HG03520 (cell line): ENCODE measurements around the gene RASA3.
"Not testable (repeated sequence)": the region's sequence is repeated elsewhere in the genome, so short reads cannot be mapped to it uniquely, and the experiment has no call there.

Experiments used
- ATAC-seq: cut with Tn5 transposase; IDR thresholded peaks from one replicate; pipeline ENCODE4 v1.9.1; 2021; ENCODE audit warnings: mild to moderate bottlenecking, moderate library complexity; ENCODE audit not compliant: unreplicated experiment

The RASA3 gene

DNA sequence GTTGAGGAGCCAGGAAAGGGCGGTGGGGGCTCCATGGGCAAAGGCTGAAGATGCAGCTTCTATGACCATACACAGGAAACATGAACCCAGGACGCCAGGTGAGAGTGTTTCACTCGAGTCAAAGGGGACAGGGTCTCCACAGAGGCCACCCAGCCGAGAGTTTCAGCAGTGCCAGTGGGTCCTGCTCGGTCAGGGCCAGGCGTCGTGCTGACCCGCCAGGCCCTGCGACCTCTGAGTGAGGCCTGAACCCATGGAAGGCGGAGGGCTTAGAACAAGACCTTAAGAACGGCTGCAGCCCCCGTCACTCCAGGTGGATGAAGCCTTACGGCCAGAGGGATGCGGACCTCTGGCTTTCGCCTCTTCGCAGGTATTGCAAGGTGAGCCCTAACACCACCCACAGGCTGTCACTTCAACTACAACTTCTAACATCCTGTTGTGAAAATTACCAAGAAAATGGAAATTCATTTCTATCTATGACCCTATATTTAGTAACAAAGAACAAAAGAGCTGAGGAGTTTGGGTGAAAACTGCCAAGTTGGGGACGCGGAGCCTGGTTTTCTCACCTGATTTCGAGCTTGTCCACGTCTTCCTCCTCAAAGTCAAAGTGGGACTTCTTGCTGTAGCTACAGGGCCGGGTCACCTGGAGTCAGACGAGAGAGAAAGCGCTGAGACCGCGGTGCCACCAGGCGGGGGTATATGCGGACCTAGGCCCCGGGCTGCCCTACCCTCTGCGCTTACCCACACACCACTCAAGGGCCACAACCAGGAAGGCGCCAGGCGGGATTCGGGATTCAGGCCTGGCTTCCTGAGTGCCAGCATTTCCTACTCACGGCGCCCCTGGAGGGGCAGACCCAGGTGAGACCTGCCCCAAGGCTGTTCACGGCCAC lies 108.5 kb downstream of the RASA3 start:
- no peak for ATAC-seq

DNA sequence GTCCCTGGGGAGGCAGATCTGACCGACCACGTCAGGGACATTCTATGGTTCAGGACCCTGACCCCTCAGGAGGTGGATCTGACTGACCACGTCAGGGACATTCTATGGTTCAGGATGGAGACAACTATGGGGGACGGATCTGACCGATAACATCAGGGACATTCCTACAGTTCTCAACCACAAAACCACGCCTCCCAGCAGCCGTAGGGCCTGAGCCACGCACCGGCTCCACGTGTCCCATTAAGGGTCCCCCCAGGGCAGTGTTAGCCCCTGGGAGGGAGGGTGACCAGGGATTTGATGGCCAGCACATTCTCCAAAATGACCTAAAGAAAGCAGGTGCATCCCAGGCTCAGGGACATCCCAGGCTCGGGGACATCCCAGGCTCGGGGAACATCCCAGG lies 109.5 kb downstream of the RASA3 start:
- ATAC-seq = no peak

GRCh38 chr13:114022309-114022669 lies 110.1 kb downstream of the RASA3 start:
- no peak for ATAC-seq

DNA sequence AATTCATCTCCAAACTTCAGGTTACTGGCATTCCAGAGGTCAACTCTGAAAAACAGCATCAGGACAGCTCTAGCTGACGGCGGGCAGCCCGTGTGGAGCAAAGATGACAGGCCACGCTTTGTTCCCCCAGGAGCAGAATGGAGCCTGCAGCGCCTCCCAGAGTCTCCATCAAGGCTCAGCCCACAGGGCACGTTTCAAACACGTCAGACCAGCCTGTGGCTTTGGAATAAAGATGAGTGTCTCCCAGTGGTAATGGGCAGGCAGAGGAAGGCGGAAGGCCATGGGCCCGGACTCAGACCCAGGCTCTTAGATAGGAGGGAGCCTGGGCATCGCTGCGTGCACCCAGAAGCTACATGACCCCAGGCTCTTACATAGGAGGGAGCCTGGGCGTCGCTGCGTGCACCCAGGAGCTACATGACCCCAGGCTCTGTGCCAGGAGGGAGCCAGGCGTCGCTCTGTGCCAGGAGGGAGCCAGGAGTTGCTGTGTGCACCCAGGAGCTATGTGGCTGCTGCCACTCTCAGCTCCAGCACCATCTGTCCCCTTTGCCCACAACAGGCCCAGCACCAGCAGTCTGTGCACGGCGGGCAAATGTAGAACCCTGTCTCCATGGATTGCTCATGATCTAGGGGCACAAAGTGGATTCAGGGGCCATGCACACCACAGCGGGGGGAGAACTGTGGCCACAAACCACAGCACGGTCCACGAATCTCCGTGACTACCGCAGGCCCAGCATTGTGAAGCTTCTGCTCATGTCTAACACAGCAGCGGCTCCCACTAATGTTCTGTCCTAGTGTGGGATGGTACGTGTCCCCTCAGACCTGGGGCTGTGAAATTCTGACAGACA lies 110.7 kb downstream of the RASA3 start:
- no peak for ATAC-seq

DNA sequence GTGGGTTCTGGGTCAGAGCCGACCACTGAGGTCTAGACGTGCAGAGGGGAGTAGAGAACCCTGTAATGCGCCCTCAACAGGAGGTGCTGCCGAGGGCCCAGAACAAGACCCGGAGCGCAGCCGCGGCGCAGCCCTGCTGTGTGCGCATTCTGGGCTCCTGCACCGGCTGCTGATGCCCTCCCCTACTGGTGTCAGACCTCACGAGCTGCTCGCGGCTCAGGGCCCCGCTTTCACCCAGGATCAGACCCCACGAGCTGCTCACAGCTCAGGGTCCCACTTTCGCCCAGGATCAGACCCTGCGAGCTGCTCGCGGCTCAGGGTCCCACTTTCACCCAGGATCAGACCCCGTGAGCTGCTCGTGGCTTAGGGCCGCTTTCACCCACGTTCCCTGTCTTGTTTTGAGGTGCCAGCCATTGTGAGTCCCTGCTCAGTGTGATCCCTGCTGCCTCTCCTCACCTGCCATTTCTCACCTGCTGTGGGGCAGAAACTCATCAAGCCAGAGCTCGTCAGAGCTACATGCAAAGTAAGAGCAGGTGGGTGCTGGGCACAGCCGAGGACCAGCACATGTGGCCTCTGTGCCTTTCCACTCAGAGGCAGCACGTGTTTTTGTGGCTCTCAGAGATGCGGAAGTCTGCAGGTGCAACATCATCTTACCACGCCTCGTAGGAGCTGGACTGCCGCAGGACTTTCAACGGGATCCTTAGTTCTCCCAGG lies 111.5 kb downstream of the RASA3 start:
- no peak for ATAC-seq

DNA sequence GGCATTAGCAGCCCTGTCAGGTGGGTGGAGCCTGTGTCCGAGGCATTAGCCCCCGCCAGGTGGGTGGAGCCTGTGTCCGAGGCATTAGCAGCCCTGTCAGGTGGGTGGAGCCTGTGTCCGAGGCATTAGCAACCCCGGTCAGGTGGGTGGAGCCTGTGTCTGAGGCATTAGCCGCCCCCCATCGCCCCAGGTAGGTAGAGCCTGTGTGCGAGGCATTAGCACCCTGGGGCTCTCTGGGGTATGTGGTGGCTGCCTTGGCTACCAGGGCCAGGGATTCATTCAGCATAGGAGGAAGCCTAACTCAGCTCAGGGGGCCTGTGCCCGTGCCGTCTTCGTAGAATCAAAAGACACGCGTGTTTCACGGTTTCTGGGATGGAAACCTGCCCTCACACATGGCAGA lies 112.3 kb downstream of the RASA3 start:
- not testable (repeated sequence) for ATAC-seq

GRCh38 chr13:114019367-114019766 lies 113.1 kb downstream of the RASA3 start:
- ATAC-seq = no peak

- no peak for ATAC-seq
Observed at GRCh38 chr13:114018461-114019055, 113.9 kb downstream of the RASA3 start.

DNA sequence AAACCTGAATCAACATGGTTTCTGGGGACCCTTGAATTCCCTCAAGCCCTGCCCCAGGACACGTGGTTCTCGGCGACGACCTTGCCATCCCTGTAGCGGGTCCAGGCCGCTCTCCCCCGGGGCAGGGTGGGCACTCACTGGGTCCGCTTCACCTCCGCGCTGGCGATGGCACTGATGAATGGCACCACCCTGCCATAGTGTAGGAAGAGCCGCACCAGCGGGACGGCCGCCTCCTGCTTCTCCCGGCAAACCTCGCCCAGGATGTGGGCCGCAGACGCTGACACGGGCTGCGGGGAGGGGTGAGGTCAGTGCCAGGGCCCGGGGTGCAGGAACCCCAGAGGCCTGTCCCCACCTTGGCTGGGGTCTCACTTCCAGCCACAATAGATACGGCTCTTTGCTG lies 114.5 kb downstream of the RASA3 start:
- ATAC-seq = no peak

GRCh38 chr13:114017028-114017630 lies 115.3 kb downstream of the RASA3 start:
- no peak for ATAC-seq

GRCh38 chr13:114016321-114017027 lies 115.9 kb downstream of the RASA3 start:
- no peak for ATAC-seq

GRCh38 chr13:114015969-114016295 lies 116.5 kb downstream of the RASA3 start:
- ATAC-seq = no peak

DNA sequence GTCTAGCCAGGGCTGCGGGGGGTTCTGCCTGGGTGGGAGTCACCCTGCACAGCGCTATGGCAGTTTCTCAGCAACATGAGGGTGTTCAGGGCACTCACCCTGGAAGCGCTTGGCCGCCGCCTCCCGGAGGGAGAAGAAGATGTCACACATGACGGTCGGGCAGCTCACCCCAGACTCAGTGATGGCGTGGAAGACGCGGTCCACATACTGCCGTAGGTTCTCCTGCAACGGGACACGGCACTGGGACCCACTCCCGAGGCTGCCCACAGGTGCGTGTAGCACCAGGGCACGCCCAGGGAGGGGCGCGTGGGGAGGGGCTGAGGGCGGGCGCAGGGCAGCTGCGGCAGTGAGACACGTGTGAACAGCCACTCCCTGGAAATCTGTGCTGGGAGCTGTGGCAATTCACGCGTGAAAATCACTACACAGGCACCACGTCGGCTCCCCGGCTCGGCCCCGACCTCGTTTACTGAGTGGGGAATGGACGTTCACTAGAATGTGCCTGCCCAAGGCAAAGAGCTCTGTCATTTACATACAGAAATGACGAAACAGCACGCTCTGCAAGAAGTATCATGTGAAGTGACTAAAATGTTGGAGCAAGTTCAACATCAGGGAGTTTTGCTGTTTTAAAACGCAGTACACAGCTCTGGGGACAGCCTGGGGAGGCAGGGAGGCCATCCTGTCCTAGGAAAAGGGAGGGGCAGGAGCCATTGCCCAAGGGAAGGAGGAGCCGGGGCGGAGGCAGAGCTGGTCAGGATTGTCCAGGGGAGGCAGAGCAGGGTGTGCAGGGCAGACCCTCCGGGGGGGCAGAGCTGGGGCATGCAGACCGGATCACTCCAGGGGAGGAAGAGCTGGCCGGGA lies 117.1 kb downstream of the RASA3 start:
- ATAC-seq = no peak

DNA sequence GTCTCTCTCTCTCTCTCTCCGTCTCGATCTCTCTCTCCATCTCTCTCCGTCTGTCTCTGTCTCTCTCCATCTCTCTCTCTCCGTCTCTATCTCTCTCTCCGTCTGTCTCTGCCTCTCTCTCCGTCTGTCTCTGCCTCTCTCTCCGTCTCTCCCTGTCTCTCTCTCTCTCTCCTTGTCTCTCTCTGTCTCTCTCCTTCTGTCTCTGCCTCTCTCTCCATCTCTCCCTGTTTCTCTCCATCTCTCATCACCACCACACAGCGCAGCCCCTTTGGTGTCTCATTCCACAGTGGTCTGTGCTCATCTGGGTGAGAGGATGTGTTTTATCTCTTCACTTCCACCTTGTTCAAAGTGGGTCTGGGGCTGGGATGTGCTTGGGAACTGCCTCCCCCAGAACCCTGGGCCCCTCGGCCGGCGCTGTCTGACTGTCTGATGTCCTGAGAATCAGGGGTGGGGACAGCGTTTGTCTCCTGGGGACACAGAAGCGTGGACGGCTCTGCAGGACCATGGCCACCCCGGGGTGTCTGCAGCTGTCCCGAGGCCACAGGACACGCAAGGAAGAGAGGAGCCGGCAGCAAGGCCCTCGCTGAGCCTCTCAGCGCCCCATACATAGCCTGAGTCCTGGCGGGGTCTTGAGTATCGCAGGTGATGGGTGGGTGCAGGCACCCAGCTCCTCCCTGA lies 118.3 kb downstream of the RASA3 start:
- no peak for ATAC-seq

- ATAC-seq = no peak
Observed at GRCh38 chr13:114013336-114013735, 119.1 kb downstream of the RASA3 start.

DNA sequence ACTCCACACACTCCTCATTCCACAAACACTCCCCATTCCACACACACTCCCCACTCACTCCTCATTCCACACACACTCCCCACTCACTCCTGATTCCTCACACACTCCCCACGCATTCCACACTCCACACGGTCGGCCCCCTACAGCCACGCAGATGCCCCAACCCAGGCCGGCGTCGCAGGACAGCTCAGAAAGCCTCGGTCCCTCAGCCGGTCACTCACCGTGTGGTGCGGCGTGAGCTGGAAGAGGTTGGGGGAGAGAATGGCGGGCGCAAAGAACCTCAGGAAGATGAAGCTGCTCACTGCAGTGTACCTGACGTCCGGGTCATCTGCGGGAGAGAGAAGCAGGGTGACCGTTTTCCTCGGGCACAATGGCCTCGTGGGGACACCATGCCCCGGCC lies 119.5 kb downstream of the RASA3 start:
- ATAC-seq = no peak

- ATAC-seq = no peak
Observed at GRCh38 chr13:114012141-114012540, 120.3 kb downstream of the RASA3 start.

DNA sequence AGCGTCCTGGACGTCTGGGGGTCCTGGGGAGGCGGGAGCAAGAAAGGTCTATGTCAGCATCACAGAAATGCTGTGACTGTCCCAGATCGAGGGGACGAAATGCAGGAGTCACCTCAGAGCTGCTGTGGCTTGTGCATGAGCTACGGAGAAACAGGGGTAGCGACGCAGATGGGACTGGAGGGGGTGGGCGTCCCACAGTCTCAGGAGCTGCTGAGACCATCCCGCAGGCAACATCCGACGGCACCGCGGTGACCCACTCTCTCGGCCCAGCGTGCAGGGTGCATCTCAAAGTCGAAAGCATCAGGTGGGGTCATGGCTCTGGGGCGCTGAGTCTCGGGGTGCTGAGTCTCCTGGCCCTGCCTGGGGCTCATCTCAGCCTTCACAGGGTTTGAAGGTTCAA lies 121.2 kb downstream of the RASA3 start:
- ATAC-seq = no peak
